ENCODE measurements around the gene SLC6A18. TPM values are rescaled to one million over a fixed set of nuclear protein-coding genes. Genes with fewer than 3 reads are reported as not detected.

SLC6A18 gene
- total and polyA plus RNA-seq, 2 of the 13 experiments (the other 11 are each of a cell fraction or from before 2014, with no cell fraction given), result not detected

- intact Hi-C loops (cut with micrococcal nuclease; ENCODE audit: unreplicated experiment), result no loop called here
Observed at GRCh38 chr5:1245905-1246576, 20.9 kb downstream of the SLC6A18 start.

More at GRCh38 chr5:1245905-1246576, 20.9 kb downstream of the SLC6A18 start:
- Histone ChIP-seq H2AFZ (ENCODE audit: low read length) (no peak overlapping the region), H3K36me3 (replicated peaks in 1 of 2; ENCODE audit: control insufficient read depth in 1 of 2, insufficient read depth in 2 of 2, low read length in 2 of 2) (no peaks in the 10 kb centered on the region), H3K27ac (ENCODE audit: extremely low read length, insufficient read depth, low read length) (no peak overlapping the region), H3K4me1 (ENCODE audit: insufficient read depth, low read length) (no peaks in the 10 kb centered on the region), H3K27me3 (ENCODE audit: control insufficient read depth in 1 of 2, insufficient read depth in 2 of 2, low read length in 2 of 2) (peaks cover 8 to 52% of the 10 kb centered on the region in 2 experiments), H3K4me3 (replicated peaks in 1 of 3; ENCODE audit: insufficient read depth in 1 of 3, low read depth in 2 of 3, low read length in 3 of 3) (no peak overlapping the region), H3K4me2 (ENCODE audit: low read depth, low read length) (no peak overlapping the region), H3K79me2 (ENCODE audit: insufficient read depth, low read length) (no peaks in the 10 kb centered on the region), H3K9me3 (ENCODE audit: low read length) (no peaks in the 10 kb centered on the region), H4K20me1 (ENCODE audit: insufficient read depth, low read length) (peaks cover 7% of the 10 kb centered on the region; the same call in 1 of the 2 replicates), H3K9ac (ENCODE audit: insufficient read depth, low read depth, low read length) (no peak overlapping the region)
- no peak for DNase-seq (ENCODE audit: low spot score)
- ChIA-PET POLR2A (no interaction called here), CTCF (ENCODE audit: low intra/inter-chr PET ratio, low total read pairs) (no interaction called here)
- ATAC-seq, result no peak
- no peak for FAIRE-seq
- TF ChIP-seq TCF7 (IDR thresholded peaks at IDR 0.05; ENCODE audit: low read depth) (no peak), BRD4 (CRISPR knock-in tag; IDR thresholded peaks at IDR 0.05) (no peak), MXD4 (CRISPR knock-in tag; IDR thresholded peaks at IDR 0.05) (no peak), CAMTA2 (CRISPR knock-in tag; IDR thresholded peaks at IDR 0.05; ENCODE audit: borderline replicate concordance) (no peak), HMGA1 (CRISPR knock-in tag; conservative IDR thresholded peaks at IDR 0.05) (no peak), GPN1 (CRISPR knock-in tag; IDR thresholded peaks at IDR 0.05; ENCODE audit: borderline replicate concordance) (no peak), RFXAP (CRISPR knock-in tag; IDR thresholded peaks at IDR 0.05; ENCODE audit: borderline replicate concordance) (no peak), ZNF615 (CRISPR knock-in tag; IDR thresholded peaks at IDR 0.05; ENCODE audit: borderline replicate concordance) (no peak), TARDBP (CRISPR knock-in tag; IDR thresholded peaks at IDR 0.05) (no peak), KLF16 (CRISPR knock-in tag; IDR thresholded peaks at IDR 0.05) (no peak), HOMEZ (CRISPR knock-in tag; IDR thresholded peaks at IDR 0.05; ENCODE audit: low read depth) (no peak), HNF4G (IDR thresholded peaks at IDR 0.05; ENCODE audit: borderline replicate concordance, low read depth, low read length) (no peak), HNF4G (CRISPR knock-in tag; IDR thresholded peaks at IDR 0.05; ENCODE audit: borderline replicate concordance, low read depth) (no peak), THAP7 (CRISPR knock-in tag; IDR thresholded peaks at IDR 0.05) (no peak), NCOA5 (CRISPR knock-in tag; IDR thresholded peaks at IDR 0.05) (no peak), HMG20B (CRISPR knock-in tag; conservative IDR thresholded peaks at IDR 0.05) (no peak), GABPB1 (CRISPR knock-in tag; IDR thresholded peaks at IDR 0.05) (no peak), CHCHD3 (CRISPR knock-in tag; IDR thresholded peaks at IDR 0.05) (no peak), KDM6A (CRISPR knock-in tag; IDR thresholded peaks at IDR 0.05; ENCODE audit: low read depth) (no peak), RNF2 (conservative IDR thresholded peaks at IDR 0.05; ENCODE audit: low read depth) (no peak)
- 56% methylated on average over 22 of the region's 58 CpGs for WGBS (ENCODE audit: low lambda C conversion rate)
- BruUV-seq (replicated peaks), result no TSS peak
- in situ Hi-C loops (cut with HindIII; ENCODE audit: extremely low pct_ligation_motif_present, low pct_unique_long_range_greater_than_20kb), result no loop called here

Data from HepG2 (cell line).